ENCODE results near the gene AUTS2. TPM values are rescaled to one million over a fixed set of nuclear protein-coding genes. Genes with fewer than 3 reads are reported as not detected.

Gene AUTS2
- polyA plus RNA-seq, 3 donors = 0.08 to 0.35 TPM; not detected in 1

GRCh38 chr7:69836702-69837101 lies 238.4 kb downstream of the AUTS2 start:
- Mint-ChIP-seq H3K27ac (no peak overlapping the region), H3K27me3 (ENCODE audit: low read depth in 3 of 3) (peaks cover 0 to 3% (median 2%) of the 10 kb centered on the region in 3 donors), H3K36me3 (no peaks in the 10 kb centered on the region), H3K4me3 (no peak overlapping the region), H3K4me1 (peaks cover 2% of the 10 kb centered on the region), H3K9me3 (no peaks in the 10 kb centered on the region)
- Histone ChIP-seq H3K9ac (ENCODE audit: insufficient read depth, low read length, poor library complexity, severe bottlenecking) (no peak overlapping the region), H3K36me3 (replicated peaks in 1 of 2; ENCODE audit: control insufficient read depth in 1 of 2, insufficient read depth in 2 of 2, low read length in 2 of 2) (no peaks in the 10 kb centered on the region), H3K4me1 (ENCODE audit: control insufficient read depth in 1 of 2, insufficient read depth in 2 of 2, low read length in 2 of 2) (no peaks in the 10 kb centered on the region), H4K20me1 (ENCODE audit: insufficient read depth, low read length) (no peaks in the 10 kb centered on the region), H3K79me2 (ENCODE audit: insufficient read depth, low read length) (no peaks in the 10 kb centered on the region), H2AFZ (ENCODE audit: insufficient read depth, low read depth, low read length, poor library complexity, severe bottlenecking) (no peak overlapping the region), H3K9me3 (replicated peaks in 1 of 2; ENCODE audit: control insufficient read depth in 1 of 2, insufficient read depth in 1 of 2, low read length in 2 of 2) (no peaks in the 10 kb centered on the region), H3K27me3 (ENCODE audit: control insufficient read depth in 2 of 2, insufficient read depth in 2 of 2, low read length in 2 of 2) (no peaks in the 10 kb centered on the region), H3K4me3 (replicated peaks in 1 of 3; ENCODE audit: low read depth in 2 of 3, low read length in 3 of 3) (no peak overlapping the region), H3K4me2 (replicated peaks; ENCODE audit: extremely low read depth, low read length, poor library complexity, severe bottlenecking) (no peak overlapping the region), H3K27ac (ENCODE audit: low read depth in 1 of 2, low read length in 2 of 2) (no peak overlapping the region)
- DNase-seq = no peak
- intact Hi-C loops (cut with micrococcal nuclease) = no loop called here
- no peak for TF ChIP-seq CTCF (IDR thresholded peaks at IDR 0.05)
- no CpG with 5 or more reads among the region's 7 CpGs for WGBS (ENCODE audit: insufficient coverage)

GRCh38 chr7:69837387-69838068 lies 239.3 kb downstream of the AUTS2 start:
- TF ChIP-seq CTCF (IDR thresholded peaks at IDR 0.05) = no peak
- no peak overlapping the region for H3K9ac ChIP-seq (ENCODE audit: insufficient read depth, low read length, poor library complexity, severe bottlenecking)
- H3K27me3 ChIP-seq (ENCODE audit: control insufficient read depth in 2 of 2, insufficient read depth in 2 of 2, low read length in 2 of 2) = no peaks in the 10 kb centered on the region
- no peak overlapping the region for H3K27ac ChIP-seq (ENCODE audit: low read depth in 1 of 2, low read length in 2 of 2)
- no peaks in the 10 kb centered on the region for H3K9me3 ChIP-seq (replicated peaks in 1 of 2; ENCODE audit: control insufficient read depth in 1 of 2, insufficient read depth in 1 of 2, low read length in 2 of 2)
- no peak overlapping the region for H2AFZ ChIP-seq (ENCODE audit: insufficient read depth, low read depth, low read length, poor library complexity, severe bottlenecking)
- DNase-seq = no peak
- intact Hi-C loops (cut with micrococcal nuclease) = no loop called here
- no peak overlapping the region for H3K4me3 ChIP-seq (replicated peaks in 1 of 3; ENCODE audit: low read depth in 2 of 3, low read length in 3 of 3)
- H3K79me2 ChIP-seq (ENCODE audit: insufficient read depth, low read length) = no peaks in the 10 kb centered on the region
- H4K20me1 ChIP-seq (ENCODE audit: insufficient read depth, low read length) = no peaks in the 10 kb centered on the region
- 86% methylated on average over 1 of the region's 6 CpGs for WGBS (ENCODE audit: insufficient coverage)
- H3K4me1 ChIP-seq (ENCODE audit: control insufficient read depth in 1 of 2, insufficient read depth in 2 of 2, low read length in 2 of 2) = no peaks in the 10 kb centered on the region
- peaks cover 2% of the 10 kb centered on the region for H3K4me1 Mint-ChIP-seq
- no peak overlapping the region for H3K27ac Mint-ChIP-seq
- H3K36me3 ChIP-seq (replicated peaks in 1 of 2; ENCODE audit: control insufficient read depth in 1 of 2, insufficient read depth in 2 of 2, low read length in 2 of 2) = no peaks in the 10 kb centered on the region
- H3K27me3 Mint-ChIP-seq (ENCODE audit: low read depth in 3 of 3) = peaks cover 0 to 3% (median 2%) of the 10 kb centered on the region in 3 donors
- H3K4me2 ChIP-seq (replicated peaks; ENCODE audit: extremely low read depth, low read length, poor library complexity, severe bottlenecking) = no peak overlapping the region
- no peak overlapping the region for H3K4me3 Mint-ChIP-seq
- H3K36me3 Mint-ChIP-seq = no peaks in the 10 kb centered on the region
- no peaks in the 10 kb centered on the region for H3K9me3 Mint-ChIP-seq

Data from CD14-positive monocyte (primary cell).